A673 (cell line): Measurements from ENCODE around the gene SDHAF3.
"Not testable (repeated sequence)": the region's sequence is repeated elsewhere in the genome, so short reads cannot be mapped to it uniquely, and the experiment has no call there.

Experiments used
- CTCF ChIP-seq: fragments of 300-800, 200-600 bp; sonication (generic); conservative IDR thresholded peaks from 2 replicates; pipeline ENCODE4 v1.5.1; 2017; ENCODE audit warnings: low read depth, mild to moderate bottlenecking, antibody characterized with exemption, low read length, moderate library complexity, mixed read lengths
- EZH2 ChIP-seq: fragments of 200-600 bp; sonication (generic); IDR thresholded peaks from 2 replicates; pipeline ENCODE4 v1.6.1; 2017; ENCODE audit warnings: borderline replicate concordance, low read depth, mild to moderate bottlenecking, mixed read lengths, antibody characterized with exemption, low read length; ENCODE audit not compliant: poor library complexity, severe bottlenecking

GRCh38 chr7:97072025-97072424, 45.5 kb upstream of the SDHAF3 start:
- not testable (repeated sequence) for TF ChIP-seq CTCF, EZH2
